ENCODE measurements around the gene CTSE.

The CTSE gene

DNA sequence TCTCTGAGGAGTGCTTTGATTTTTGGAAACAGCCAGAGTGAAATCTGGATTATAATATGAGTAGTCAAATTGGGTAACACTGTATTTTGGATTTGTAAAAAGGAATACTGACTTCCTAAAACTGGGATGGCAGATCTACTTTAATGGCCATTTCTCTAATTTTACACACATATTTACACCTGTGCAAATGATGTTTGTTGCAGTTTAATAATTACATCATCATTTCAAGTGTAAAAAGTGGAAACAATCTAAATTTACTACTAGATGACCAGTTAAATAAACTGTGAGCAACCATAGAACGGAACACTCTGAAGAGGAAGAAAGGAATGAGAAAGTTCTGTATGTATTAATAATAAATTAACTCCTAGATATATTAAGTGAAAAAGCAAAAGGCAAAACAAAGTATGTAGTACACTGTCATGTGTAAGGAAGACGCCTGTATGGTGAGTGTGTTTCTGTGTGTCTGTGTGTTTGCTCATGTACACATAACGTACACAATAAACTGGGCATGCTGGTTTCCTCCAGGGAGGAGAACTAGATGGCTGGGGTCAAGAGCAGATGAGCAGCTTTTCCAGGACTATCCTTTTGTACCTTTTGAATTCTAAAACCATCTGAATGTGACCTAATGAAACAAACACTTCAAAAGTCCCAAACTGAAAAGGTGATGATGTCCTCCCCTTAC, 26.4 kb upstream of the CTSE start:
- DNase-seq (ENCODE audit: low read depth), result no peak

DNA sequence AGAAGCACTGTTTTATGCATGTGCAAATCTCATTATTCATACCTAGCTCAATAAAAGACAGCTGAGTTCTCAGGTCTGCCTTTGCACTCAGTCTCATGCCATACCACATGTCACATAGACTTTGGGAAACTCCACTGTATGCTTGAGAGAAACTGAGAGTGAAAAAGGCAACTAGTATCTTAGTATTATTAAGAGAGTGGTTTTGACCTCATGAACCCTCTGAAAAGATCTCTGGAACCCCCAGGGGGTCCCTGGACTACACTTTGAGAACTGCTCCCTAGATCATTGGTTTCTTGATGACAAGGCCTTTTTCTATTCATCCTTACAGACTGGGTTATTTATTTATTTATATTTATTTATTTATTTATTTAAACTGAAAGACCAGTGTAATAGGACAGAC, 25.6 kb upstream of the CTSE start:
- no peak for DNase-seq (ENCODE audit: low read depth)

- no peak for DNase-seq (ENCODE audit: low read depth)
These were observed 24.9 kb upstream of the CTSE start for GRCh38 chr1:206048582-206048981.

DNA sequence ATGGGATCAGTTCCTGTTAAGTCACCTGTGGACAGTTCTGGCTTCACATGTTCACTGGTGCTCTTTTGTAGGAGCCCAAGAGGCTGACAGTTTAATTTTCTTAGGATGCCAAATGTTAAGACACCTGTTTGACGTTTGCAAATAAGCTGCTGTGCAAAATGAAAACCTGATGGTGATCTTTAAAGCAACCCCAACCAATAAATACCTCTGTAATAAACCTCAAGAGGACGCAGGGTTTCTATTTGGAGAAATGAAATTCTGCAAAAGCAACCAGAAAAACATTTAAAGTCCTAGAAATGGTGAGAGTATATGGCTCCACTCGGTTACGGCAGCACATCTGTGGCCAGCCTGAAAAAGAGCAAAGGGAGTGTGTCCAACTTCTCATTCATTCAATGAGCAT, 23.6 kb upstream of the CTSE start:
- DNase-seq (ENCODE audit: low read depth), result no peak

DNA sequence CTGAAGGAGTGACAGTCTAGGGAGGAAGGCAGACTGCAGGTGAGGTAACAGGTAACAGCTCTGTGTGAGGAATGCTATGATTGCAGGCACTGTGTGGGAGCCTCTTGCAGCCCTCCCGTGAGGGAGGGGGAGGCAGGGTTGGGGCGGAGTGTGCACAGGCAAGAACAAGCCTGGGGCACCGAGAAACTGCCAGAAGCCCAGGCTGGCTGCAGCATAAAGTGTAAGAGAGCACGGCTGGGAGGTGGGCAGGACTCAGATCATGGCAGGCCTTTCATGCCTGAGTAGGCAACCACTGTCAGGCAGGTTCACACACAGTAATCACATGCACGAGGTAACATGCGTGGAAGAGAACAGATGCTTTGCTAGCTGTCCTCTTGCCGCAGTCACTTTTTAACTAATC, 17.9 kb upstream of the CTSE start:
- no peak for DNase-seq (ENCODE audit: low read depth)

GRCh38 chr1:206040328-206040727, 16.6 kb upstream of the CTSE start:
- DNase-seq (ENCODE audit: low read depth), result no peak

DNA sequence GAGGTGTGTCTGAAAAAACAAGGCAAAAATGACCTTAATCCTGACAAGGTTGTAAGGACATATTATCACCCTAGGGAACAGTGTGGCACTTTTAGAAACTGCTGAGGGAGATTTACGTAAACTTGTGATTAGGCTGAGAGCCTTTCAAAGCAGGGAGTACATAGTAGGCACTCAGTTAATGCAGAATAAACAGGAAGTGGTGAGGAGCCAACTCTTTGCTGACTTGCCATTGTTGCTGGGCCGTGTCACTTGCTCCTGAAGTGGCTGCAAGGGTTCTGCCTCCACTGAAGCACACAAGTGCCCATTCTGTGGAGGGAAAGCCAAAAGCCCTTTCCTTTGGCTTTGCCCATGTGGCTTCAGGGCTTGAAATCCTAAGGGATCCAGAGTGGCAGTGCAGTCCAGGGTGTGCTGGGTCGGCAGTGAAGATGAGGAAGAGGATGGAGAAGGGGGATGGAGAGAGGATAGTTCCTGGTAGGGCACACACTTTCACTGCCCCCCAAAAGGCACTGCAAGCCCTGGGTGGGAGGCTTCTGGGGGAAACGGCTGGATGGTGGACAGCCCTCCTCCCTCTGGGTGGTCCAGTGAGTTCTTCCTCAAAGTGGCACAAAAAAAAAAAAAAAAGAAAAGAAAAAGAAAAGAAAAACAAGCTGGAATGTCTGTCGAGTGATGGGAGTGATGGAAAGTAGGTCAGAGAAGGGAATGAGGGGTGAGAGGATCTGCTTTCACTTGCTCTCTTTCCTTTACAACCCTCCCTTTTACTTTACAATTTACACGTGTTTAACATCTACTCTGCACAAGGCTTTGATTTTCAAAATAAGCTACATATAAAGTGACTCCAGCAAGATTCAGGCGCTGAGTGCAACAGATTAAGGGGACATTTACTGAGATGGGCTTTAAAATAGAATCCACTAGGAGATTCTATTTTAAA, 15.6 kb upstream of the CTSE start:
- DNase-seq (ENCODE audit: low read depth), result no peak

GRCh38 chr1:206037581-206037980, 13.9 kb upstream of the CTSE start:
- no peak for DNase-seq (ENCODE audit: low read depth)

- no peak for DNase-seq (ENCODE audit: low read depth)
These were observed 13.2 kb upstream of the CTSE start for GRCh38 chr1:206036663-206037455.

DNA sequence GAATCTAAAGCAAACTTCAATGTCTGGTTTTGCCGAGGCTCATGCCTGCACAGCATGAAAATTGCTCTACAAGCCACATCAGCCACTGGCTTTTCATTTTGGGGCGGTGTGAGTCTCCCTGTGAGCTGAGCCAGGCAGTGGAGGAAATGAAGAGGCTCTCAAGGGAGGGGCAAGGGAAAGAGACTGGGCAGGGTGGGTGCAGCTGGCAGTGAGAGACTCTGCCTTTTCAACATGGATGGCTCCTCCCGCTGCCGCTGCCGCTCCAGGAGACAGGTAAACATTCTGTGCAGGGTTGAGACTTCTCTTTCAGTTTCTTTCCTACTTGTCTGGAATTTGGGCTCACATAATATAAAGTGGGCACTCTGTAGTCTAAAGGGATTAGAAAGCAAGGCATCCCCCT, 11.3 kb upstream of the CTSE start:
- DNase-seq (ENCODE audit: low read depth), result no peak

GRCh38 chr1:206032380-206033140, 8.9 kb upstream of the CTSE start:
- no peak for DNase-seq (ENCODE audit: low read depth)

DNA sequence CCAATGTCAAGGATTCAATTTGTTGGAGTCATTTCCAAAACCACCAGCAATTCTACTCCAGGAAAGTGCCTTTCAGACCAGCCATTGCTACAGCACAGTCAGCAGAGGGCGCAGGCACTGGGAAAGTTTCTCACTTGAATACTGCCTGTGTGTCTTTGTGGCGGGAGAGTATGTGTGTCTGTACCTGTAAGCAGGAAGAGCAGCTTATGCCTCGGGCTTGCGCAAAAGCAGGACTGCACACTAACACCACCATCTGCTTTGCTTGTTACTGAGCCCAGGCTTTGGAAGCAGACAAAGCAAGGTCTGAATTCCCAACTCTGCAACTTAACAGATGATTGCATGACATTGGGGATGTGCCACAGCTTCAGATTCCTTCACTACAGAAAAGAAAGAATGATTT, 7.0 kb upstream of the CTSE start:
- DNase-seq (ENCODE audit: low read depth), result peak; percentile 37

DNA sequence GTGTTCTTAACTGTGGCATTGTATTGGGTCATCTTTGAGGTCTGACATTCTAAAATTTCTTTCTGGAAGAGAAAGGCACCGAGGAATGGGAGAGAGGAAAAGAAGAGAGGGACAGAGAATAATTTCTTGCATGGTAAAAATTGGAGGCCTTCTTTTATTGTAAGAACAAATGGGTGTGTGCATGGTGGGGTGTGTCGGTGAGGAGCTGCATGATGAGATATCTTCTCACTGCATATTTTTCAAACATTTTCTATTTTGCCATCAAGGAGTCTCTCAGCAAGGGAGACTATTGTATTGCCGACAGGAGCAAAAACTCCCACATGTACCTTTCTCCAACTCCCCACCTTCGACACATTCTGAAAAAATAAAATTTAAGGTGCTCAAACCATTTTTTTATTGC, 6.5 kb upstream of the CTSE start:
- DNase-seq (ENCODE audit: low read depth), result no peak

- DNase-seq (ENCODE audit: low read depth), result no peak
These were observed 5.8 kb upstream of the CTSE start for GRCh38 chr1:206029484-206029883.

DNA sequence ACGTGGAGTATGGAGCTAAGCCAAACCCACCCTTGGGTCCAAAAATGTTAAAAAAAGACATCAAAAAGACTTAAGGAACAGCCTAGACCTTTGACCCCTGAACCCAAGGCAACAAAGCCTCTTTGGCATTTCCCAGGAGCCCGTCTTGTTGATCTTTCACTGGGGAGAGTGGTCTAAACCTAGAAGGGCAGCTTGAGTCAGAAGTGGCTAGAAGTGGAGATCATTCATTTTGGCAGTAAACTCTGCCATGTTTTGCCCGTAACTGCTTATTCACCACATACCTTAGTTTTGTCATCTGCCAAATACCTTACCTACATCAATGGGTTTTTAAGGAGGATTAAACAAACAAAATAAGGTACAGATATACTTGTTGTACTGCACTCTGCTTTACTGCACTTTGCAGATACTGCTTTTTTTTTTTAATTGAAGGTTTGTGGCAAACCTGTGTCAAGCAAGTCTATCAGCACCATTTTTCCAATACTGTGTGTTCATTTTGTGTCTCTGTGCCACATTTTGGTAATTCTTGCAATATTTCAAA, 1.7 kb upstream of the CTSE start:
- DNase-seq (ENCODE audit: low read depth), result no peak

DNA sequence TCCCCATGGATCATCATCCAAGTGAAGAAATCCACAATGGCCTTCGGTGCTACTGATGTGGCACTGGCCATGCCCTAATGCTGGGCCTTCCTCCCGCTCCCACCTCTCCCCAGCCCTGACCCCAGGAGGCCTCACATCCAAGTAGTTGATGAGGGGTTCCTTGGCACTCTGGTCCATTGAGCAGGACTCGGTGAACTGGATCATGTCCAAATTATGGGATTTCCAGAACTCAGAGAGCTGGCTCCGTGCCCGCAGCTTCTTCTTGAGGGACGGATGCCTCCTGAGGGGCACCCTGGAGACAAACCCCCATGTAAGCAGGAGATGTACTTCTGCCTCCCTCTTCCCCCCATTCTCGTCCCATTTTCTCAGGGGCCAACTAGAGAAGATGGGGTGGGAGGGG, 929 bp downstream of the CTSE start:
- no peak for DNase-seq (ENCODE audit: low read depth)

- DNase-seq (ENCODE audit: low read depth), result no peak
These were observed 1.9 kb downstream of the CTSE start for GRCh38 chr1:206021626-206022365.

- DNase-seq (ENCODE audit: low read depth), result no peak
These were observed 2.6 kb downstream of the CTSE start for GRCh38 chr1:206021008-206021625.

GRCh38 chr1:206020393-206021007, 3.2 kb downstream of the CTSE start:
- DNase-seq (ENCODE audit: low read depth), result no peak

- no peak for DNase-seq (ENCODE audit: low read depth)
These were observed 8.6 kb downstream of the CTSE start for GRCh38 chr1:206015071-206015470.

Measured in T follicular helper cell (primary cell).